A673 (cell line): Measurements from ENCODE around the gene CRYBG2. TPM values are rescaled to one million over a fixed set of nuclear protein-coding genes. Genes with fewer than 3 reads are reported as not detected.

Experiments
- BruUV-seq: library from RNA; stranded (reverse); fragments of 400-500 nt; replicated peaks from 2 replicates; lab custom pipeline; 2021; lab: Mats Ljungman, UMichigan
- CTCF ChIA-PET: fragments of 300-600 bp; sonication (Branson Sonifier 250); formaldehyde crosslinking; loops from one replicate; lab custom pipeline; 2022; ENCODE audit warnings: antibody characterized with exemption; lab: Charles Lee
- POLR2A ChIA-PET: fragments of 300-600 bp; sonication (Branson Sonifier 250); formaldehyde crosslinking; loops from one replicate; lab custom pipeline; 2022; ENCODE audit warnings: antibody characterized with exemption; ENCODE audit not compliant: low non-redundant PET; lab: Charles Lee
- DNase-seq: peaks from one replicate; pipeline ENCODE4 v3.0.0-alpha.2; 2015; ENCODE audit warnings: low spot score
- H3K27ac ChIP-seq: fragments of 200-600 bp; sonication (generic); 2 replicates; pipeline ENCODE4 v1.5.1; 2016; ENCODE audit warnings: mixed run types, low read depth, mild to moderate bottlenecking, mixed read lengths, antibody characterized with exemption, low read length; ENCODE audit not compliant: poor library complexity, severe bottlenecking
- H3K27me3 ChIP-seq: fragments of 200-600 bp; sonication (generic); replicated peaks from 2 replicates; pipeline ENCODE4 v1.6.1; 2017; ENCODE audit warnings: mixed run types, low read depth, mild to moderate bottlenecking, mixed read lengths, antibody characterized with exemption, low read length; ENCODE audit not compliant: insufficient read depth, poor library complexity
- H3K36me3 ChIP-seq: fragments of 200-600 bp; sonication (generic); 2 replicates; pipeline ENCODE4 v1.6.1; 2016; ENCODE audit warnings: mixed run types, mild to moderate bottlenecking, mixed read lengths, antibody characterized with exemption, low read length; ENCODE audit not compliant: insufficient read depth, poor library complexity, severe bottlenecking
- H3K4me1 ChIP-seq: fragments of 200-600 bp; sonication (generic); 2 replicates; pipeline ENCODE4 v1.6.1; 2017; ENCODE audit warnings: mixed run types, mild to moderate bottlenecking, mixed read lengths, antibody characterized with exemption, low read length; ENCODE audit not compliant: insufficient read depth, poor library complexity, severe bottlenecking
- H3K4me3 ChIP-seq: fragments of 200-600 bp; sonication (generic); 2 replicates; pipeline ENCODE4 v1.5.1; 2016; ENCODE audit warnings: low read depth, mixed run types, mild to moderate bottlenecking, mixed read lengths, low read length; ENCODE audit not compliant: poor library complexity, severe bottlenecking
- H3K9me3 ChIP-seq: fragments of 200-600 bp; sonication (generic); 2 replicates; pipeline ENCODE4 v1.6.1; 2016; ENCODE audit warnings: mixed run types, low read depth, mild to moderate bottlenecking, mixed read lengths, antibody characterized with exemption, low read length; ENCODE audit not compliant: poor library complexity, severe bottlenecking
- CTCF ChIP-seq: fragments of 300-800, 200-600 bp; sonication (generic); conservative IDR thresholded peaks from 2 replicates; pipeline ENCODE4 v1.5.1; 2017; ENCODE audit warnings: low read depth, mild to moderate bottlenecking, antibody characterized with exemption, low read length, moderate library complexity, mixed read lengths
- EZH2 ChIP-seq: fragments of 200-600 bp; sonication (generic); IDR thresholded peaks from 2 replicates; pipeline ENCODE4 v1.6.1; 2017; ENCODE audit warnings: borderline replicate concordance, low read depth, mild to moderate bottlenecking, mixed read lengths, antibody characterized with exemption, low read length; ENCODE audit not compliant: poor library complexity, severe bottlenecking
- intact Hi-C: fragments of 100-400 bp; cut with micrococcal nuclease; formaldehyde crosslinking; loops from one replicate; pipeline ENCODE4 v1.10.0; 2022; ENCODE audit not compliant: unreplicated experiment
- total RNA-seq: library from RNA; stranded (reverse); gene quantifications from 2 replicates; pipeline ENCODE4 v1.2.3, GENCODE V29; 2021

Gene CRYBG2
- total RNA-seq, 1 experiment from 2014 or later, result not detected

GRCh38 chr1:26368486-26368885, 14.6 kb upstream of the CRYBG2 start:
- no peaks in the 10 kb centered on the region for H3K9me3 ChIP-seq
- no TSS peak for BruUV-seq
- H3K4me3 ChIP-seq, result no peak overlapping the region
- intact Hi-C loops, result no loop called here
- ChIA-PET POLR2A (no interaction called here), CTCF (no interaction called here)
- no peaks in the 10 kb centered on the region for H3K27me3 ChIP-seq
- no peaks in the 10 kb centered on the region for H3K36me3 ChIP-seq
- TF ChIP-seq CTCF (no peak), EZH2 (no peak)
- no peak for DNase-seq
- H3K27ac ChIP-seq, result no peak overlapping the region
- H3K4me1 ChIP-seq, result no peaks in the 10 kb centered on the region

- no peak for DNase-seq
- H3K4me1 ChIP-seq, result no peaks in the 10 kb centered on the region
- intact Hi-C loops, result no loop called here
- H3K36me3 ChIP-seq, result no peaks in the 10 kb centered on the region
- TF ChIP-seq CTCF, result no peak
- TF ChIP-seq EZH2, result no peak
- POLR2A ChIA-PET, result no interaction called here
- BruUV-seq, result no TSS peak
- H3K4me3 ChIP-seq, result no peak overlapping the region
- CTCF ChIA-PET, result no interaction called here
- no peaks in the 10 kb centered on the region for H3K9me3 ChIP-seq
- H3K27me3 ChIP-seq, result no peaks in the 10 kb centered on the region
- no peak overlapping the region for H3K27ac ChIP-seq
These were observed 14.1 kb upstream of the CRYBG2 start for GRCh38 chr1:26368006-26368405.

GRCh38 chr1:26367441-26367840, 13.5 kb upstream of the CRYBG2 start:
- Histone ChIP-seq H3K4me3 (no peak overlapping the region), H3K36me3 (no peaks in the 10 kb centered on the region), H3K4me1 (no peaks in the 10 kb centered on the region), H3K9me3 (no peaks in the 10 kb centered on the region), H3K27me3 (no peaks in the 10 kb centered on the region), H3K27ac (no peak overlapping the region)
- no peak for DNase-seq
- ChIA-PET POLR2A (no interaction called here), CTCF (no interaction called here)
- intact Hi-C loops, result no loop called here
- no TSS peak for BruUV-seq
- TF ChIP-seq CTCF (no peak), EZH2 (no peak)
